ENCODE results near the gene ANKMY1. TPM values are rescaled to one million over a fixed set of nuclear protein-coding genes. Genes with fewer than 3 reads are reported as not detected.

ANKMY1 gene
- total and polyA plus RNA-seq, 2 experiments from 2014 or later: 9.2 to 11.1 TPM

DNA sequence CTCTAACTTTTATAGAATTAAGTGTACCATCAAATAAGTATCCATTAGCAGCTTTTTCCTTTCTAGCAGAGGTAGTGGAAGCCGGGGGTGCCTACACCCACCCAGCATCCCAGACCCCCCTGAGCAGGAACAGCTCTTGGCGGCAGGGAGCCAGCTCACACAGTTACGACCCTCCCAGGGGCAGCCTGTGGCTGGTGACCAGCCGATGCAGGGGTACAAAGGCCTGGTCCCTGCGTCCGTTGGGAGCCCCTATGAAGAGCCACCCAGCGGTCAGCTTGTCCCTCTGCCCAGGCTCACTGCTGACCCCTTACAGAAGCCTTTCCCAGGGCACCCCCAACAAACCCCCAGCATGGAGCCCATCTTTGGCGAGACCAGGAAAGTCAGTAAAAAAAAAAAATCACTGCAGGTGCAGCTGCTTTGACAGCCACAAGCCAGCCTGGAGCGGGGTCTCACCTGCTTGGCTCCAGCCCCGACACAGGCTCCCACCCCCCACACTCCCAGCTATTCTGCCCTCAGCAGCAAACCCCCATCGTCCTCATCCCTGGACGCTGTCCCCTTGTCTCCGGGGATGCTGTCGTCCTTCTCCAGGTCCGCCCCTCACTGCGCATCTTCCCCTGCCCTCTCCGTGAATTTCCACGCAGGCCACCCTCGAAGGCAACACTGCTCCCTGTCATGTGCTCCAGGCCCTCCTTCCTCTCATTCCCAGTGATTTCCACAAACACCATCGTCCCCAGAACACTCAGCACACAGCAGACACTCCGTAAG lies 79.3 kb downstream of the ANKMY1 start:
- no peak overlapping the region for H3K27ac ChIP-seq
- H3K27me3 ChIP-seq: no peaks in the 10 kb centered on the region
- H3K4me3 ChIP-seq: no peak overlapping the region
- H3K9me3 ChIP-seq (ENCODE audit: low read depth): peaks cover 5% of the 10 kb centered on the region
- H3K36me3 ChIP-seq (replicated peaks; ENCODE audit: insufficient read depth, low read depth): no peaks in the 10 kb centered on the region
- H2AFZ ChIP-seq: no peak overlapping the region
- H3K4me1 ChIP-seq (ENCODE audit: insufficient read depth): no peaks in the 10 kb centered on the region
- no peak for TF ChIP-seq EZH2phosphoT487 (IDR thresholded peaks at IDR 0.05; ENCODE audit: low read depth, severe bottlenecking, unreplicated experiment)
- no peak for TF ChIP-seq EZH2 (IDR thresholded peaks at IDR 0.05; ENCODE audit: borderline replicate concordance)
- TF ChIP-seq CTCF (IDR thresholded peaks at IDR 0.05; ENCODE audit: poor library complexity): no peak
- DNase-seq (ENCODE audit: low spot score): peak; percentile 1
- H4K20me1 ChIP-seq (ENCODE audit: insufficient read depth, poor library complexity, severe bottlenecking): no peaks in the 10 kb centered on the region
- H3K4me2 ChIP-seq: no peak overlapping the region
- H3K9me2 ChIP-seq (replicated peaks; ENCODE audit: insufficient read depth): no peaks in the 10 kb centered on the region
- no peaks in the 10 kb centered on the region for H3K79me2 ChIP-seq
- 93% methylated on average over 21 of the region's 21 CpGs for WGBS (ENCODE audit: low lambda C conversion rate, missing lambda C conversion rate)

GRCh38 chr2:240477916-240478315 lies 79.9 kb downstream of the ANKMY1 start:
- Histone ChIP-seq H3K4me1 (ENCODE audit: insufficient read depth) (no peaks in the 10 kb centered on the region), H4K20me1 (ENCODE audit: insufficient read depth, poor library complexity, severe bottlenecking) (no peaks in the 10 kb centered on the region), H3K27ac (no peak overlapping the region), H3K4me2 (no peak overlapping the region), H3K4me3 (no peak overlapping the region), H3K36me3 (replicated peaks; ENCODE audit: insufficient read depth, low read depth) (no peaks in the 10 kb centered on the region), H3K27me3 (no peaks in the 10 kb centered on the region), H3K9me2 (replicated peaks; ENCODE audit: insufficient read depth) (no peaks in the 10 kb centered on the region), H3K79me2 (no peaks in the 10 kb centered on the region), H3K9me3 (ENCODE audit: low read depth) (peaks cover 5% of the 10 kb centered on the region), H2AFZ (no peak overlapping the region)
- no peak for TF ChIP-seq CTCF (IDR thresholded peaks at IDR 0.05; ENCODE audit: poor library complexity)
- TF ChIP-seq EZH2 (IDR thresholded peaks at IDR 0.05; ENCODE audit: borderline replicate concordance): no peak
- TF ChIP-seq EZH2phosphoT487 (IDR thresholded peaks at IDR 0.05; ENCODE audit: low read depth, severe bottlenecking, unreplicated experiment): no peak
- no peak for DNase-seq (ENCODE audit: low spot score)
- 94% methylated on average over 13 of the region's 13 CpGs for WGBS (ENCODE audit: low lambda C conversion rate, missing lambda C conversion rate)

DNA sequence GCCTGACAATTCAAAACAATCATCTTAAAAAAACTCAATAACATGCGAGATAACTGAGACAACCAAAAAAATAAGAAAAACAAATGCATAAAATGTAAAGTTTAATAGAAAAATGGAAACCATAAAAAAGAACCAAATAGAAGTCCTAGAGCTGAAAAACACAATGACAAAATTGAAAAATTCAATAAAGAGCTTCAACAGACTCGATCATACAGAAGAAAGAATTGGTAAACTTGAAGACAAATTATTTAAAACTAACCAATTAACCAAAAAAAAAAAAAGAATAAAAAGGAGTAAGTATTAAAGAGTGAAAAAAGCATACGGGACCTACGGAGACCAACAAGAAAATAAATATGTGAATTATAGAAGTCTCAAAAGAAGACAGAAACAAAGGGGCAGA lies 84.6 kb downstream of the ANKMY1 start:
- H3K27ac ChIP-seq: no peak overlapping the region
- H2AFZ ChIP-seq: no peak overlapping the region
- no peaks in the 10 kb centered on the region for H4K20me1 ChIP-seq (ENCODE audit: insufficient read depth, poor library complexity, severe bottlenecking)
- WGBS (ENCODE audit: low lambda C conversion rate, missing lambda C conversion rate): 98% methylated on average over 4 of the region's 4 CpGs
- no peaks in the 10 kb centered on the region for H3K4me1 ChIP-seq (ENCODE audit: insufficient read depth)
- H3K9me3 ChIP-seq (ENCODE audit: low read depth): peaks cover 5% of the 10 kb centered on the region
- H3K9me2 ChIP-seq (replicated peaks; ENCODE audit: insufficient read depth): no peaks in the 10 kb centered on the region
- no peaks in the 10 kb centered on the region for H3K79me2 ChIP-seq
- no peak overlapping the region for H3K4me3 ChIP-seq
- H3K4me2 ChIP-seq: no peak overlapping the region
- TF ChIP-seq EZH2phosphoT487 (IDR thresholded peaks at IDR 0.05; ENCODE audit: low read depth, severe bottlenecking, unreplicated experiment): no peak
- TF ChIP-seq CTCF (IDR thresholded peaks at IDR 0.05; ENCODE audit: poor library complexity): no peak
- no peak for TF ChIP-seq EZH2 (IDR thresholded peaks at IDR 0.05; ENCODE audit: borderline replicate concordance)
- no peak for DNase-seq (ENCODE audit: low spot score)
- H3K27me3 ChIP-seq: no peaks in the 10 kb centered on the region
- H3K36me3 ChIP-seq (replicated peaks; ENCODE audit: insufficient read depth, low read depth): no peaks in the 10 kb centered on the region

Data from hepatocyte (in vitro differentiated cells).